ENCODE measurements around the gene TCERG1L.

TCERG1L gene

DNA sequence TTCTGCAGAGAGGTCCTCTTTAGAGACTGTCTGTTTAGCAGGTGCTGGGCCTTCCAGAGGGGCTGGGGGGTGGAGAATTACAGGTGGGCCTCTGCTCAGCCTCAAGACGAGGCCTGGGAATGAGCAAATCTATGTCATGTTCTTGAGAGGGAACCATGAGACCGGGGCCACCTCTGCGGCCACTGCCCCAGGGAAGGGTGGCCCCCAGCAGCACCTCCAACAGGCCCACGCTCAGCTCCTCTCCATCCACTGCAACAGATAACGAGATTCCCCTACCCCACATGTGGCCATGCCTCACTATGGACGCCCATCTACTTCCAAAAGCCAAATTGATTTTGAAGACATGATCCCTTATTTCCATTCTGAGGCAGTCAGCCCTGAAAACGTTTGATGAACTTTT, 176.9 kb downstream of the TCERG1L start:
- no peak overlapping the region for H3K4me3 ChIP-seq (ENCODE audit: low read depth, low read length)
- DNase-seq: no peak
- no peaks in the 10 kb centered on the region for H3K9me3 ChIP-seq (ENCODE audit: severe bottlenecking)
- no peaks in the 10 kb centered on the region for H3K27me3 ChIP-seq (ENCODE audit: insufficient read depth, low read depth, severe bottlenecking)
- H3K36me3 ChIP-seq: no peaks in the 10 kb centered on the region
- no peak overlapping the region for H3K27ac ChIP-seq
- TF ChIP-seq, protein P1, sequence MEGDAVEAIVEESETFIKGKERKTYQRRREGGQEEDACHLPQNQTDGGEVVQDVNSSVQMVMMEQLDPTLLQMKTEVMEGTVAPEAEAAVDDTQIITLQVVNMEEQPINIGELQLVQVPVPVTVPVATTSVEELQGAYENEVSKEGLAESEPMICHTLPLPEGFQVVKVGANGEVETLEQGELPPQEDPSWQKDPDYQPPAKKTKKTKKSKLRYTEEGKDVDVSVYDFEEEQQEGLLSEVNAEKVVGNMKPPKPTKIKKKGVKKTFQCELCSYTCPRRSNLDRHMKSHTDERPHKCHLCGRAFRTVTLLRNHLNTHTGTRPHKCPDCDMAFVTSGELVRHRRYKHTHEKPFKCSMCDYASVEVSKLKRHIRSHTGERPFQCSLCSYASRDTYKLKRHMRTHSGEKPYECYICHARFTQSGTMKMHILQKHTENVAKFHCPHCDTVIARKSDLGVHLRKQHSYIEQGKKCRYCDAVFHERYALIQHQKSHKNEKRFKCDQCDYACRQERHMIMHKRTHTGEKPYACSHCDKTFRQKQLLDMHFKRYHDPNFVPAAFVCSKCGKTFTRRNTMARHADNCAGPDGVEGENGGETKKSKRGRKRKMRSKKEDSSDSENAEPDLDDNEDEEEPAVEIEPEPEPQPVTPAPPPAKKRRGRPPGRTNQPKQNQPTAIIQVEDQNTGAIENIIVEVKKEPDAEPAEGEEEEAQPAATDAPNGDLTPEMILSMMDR (IDR thresholded peaks at IDR 0.05; ENCODE audit: low read depth, low read length): no peak

DNA sequence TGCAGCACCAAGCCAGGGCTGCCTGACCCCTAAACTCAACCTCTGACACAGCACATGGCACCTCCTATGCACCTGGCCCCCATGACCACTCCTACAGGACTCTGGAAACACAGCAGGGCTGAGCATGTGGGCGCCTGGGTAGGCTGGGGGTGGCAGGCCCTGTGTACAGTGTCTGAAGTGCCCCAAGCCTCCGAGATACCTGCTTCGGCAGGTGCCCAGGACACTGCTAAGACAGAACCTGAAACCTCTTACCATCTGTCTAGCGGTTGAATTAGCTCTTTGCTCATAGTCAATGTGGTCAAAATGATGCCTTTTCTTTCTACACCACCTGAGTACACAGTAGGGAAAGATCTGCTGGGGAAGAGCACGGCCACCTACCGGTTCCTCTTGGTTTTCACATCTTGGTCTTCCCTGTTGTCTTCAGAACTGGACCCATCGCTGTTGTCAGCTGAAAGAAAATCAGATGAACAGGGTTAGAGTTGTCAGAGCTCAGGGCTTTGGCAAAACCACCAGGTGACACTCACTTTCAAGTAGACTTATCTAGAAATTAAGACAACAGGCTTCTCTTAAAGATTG, 177.4 kb downstream of the TCERG1L start:
- Histone ChIP-seq H3K36me3 (no peaks in the 10 kb centered on the region), H3K27me3 (ENCODE audit: insufficient read depth, low read depth, severe bottlenecking) (no peaks in the 10 kb centered on the region), H3K9me3 (ENCODE audit: severe bottlenecking) (no peaks in the 10 kb centered on the region), H3K4me3 (ENCODE audit: low read depth, low read length) (no peak overlapping the region), H3K27ac (no peak overlapping the region)
- DNase-seq: no peak
- TF ChIP-seq, protein P1 (IDR thresholded peaks at IDR 0.05; ENCODE audit: low read depth, low read length): no peak

DNA sequence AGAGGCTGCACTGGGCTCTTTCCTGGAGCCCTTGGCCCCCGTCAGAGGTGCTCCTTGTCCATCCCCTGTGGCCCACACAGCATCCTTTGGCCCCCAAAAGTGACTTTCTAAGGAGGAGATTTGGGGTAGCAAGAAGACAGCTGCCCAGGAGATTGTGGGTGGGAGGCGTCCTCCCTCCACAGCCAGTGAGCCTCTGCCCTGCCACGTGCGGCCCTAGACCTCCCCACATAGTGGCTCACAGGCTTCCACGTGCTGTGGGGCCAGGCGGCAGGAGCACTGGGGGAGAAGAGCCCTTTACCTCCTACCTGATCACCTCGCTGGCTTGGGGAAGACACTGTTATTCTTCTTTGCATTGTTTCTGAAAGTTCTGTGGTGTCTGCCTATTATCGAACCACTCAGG, 178.8 kb downstream of the TCERG1L start:
- DNase-seq: no peak
- H3K27me3 ChIP-seq (ENCODE audit: insufficient read depth, low read depth, severe bottlenecking): no peaks in the 10 kb centered on the region
- no peak overlapping the region for H3K4me3 ChIP-seq (ENCODE audit: low read depth, low read length)
- no peaks in the 10 kb centered on the region for H3K36me3 ChIP-seq
- H3K27ac ChIP-seq: no peak overlapping the region
- TF ChIP-seq, protein P1 (IDR thresholded peaks at IDR 0.05; ENCODE audit: low read depth, low read length): no peak
- H3K9me3 ChIP-seq (ENCODE audit: severe bottlenecking): no peaks in the 10 kb centered on the region

DNA sequence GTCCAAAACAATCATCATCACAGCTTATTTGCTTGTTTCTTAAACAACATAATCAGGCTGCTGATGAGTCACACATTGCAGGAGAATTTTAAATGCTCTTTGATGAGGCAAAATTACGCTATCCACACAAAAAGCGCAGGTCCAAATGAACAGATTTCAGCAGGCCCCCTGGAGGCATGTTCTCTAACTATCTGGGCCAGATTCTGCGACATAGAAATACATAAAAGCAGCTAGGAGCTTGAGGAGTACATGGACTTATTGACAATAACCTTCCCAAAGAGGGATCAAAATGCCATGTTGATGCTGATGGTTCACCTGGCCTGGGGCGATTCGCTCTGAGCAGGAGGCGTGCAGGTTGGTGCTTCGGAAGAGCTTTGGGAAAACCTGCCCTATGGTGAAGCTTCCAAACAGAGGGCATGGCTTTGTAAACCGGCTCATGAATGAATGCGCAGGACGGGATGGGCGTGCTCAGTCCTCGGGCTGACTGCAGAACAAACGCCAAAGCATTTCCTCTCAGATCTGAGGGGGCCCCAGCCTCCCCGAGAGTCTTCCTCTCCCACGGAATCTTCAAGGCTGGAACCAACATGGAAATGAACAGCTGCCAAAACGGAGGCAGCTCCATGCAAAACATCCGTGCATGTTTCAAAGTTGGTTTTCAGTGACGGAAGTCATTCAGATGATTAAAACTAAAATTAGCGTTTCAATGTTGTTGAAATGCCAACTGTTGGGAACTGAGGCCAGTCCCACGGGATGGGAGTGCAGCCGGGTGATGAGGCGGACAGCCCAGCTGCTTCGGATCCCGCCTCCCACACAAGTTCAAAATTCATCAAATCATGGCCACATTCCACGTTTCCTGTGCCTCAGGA, 179.6 kb downstream of the TCERG1L start:
- H3K4me3 ChIP-seq (ENCODE audit: low read depth, low read length): no peak overlapping the region
- DNase-seq: no peak
- no peaks in the 10 kb centered on the region for H3K27me3 ChIP-seq (ENCODE audit: insufficient read depth, low read depth, severe bottlenecking)
- no peak overlapping the region for H3K27ac ChIP-seq
- TF ChIP-seq, protein P1 (IDR thresholded peaks at IDR 0.05; ENCODE audit: low read depth, low read length): no peak
- H3K36me3 ChIP-seq: no peaks in the 10 kb centered on the region
- no peaks in the 10 kb centered on the region for H3K9me3 ChIP-seq (ENCODE audit: severe bottlenecking)

DNA sequence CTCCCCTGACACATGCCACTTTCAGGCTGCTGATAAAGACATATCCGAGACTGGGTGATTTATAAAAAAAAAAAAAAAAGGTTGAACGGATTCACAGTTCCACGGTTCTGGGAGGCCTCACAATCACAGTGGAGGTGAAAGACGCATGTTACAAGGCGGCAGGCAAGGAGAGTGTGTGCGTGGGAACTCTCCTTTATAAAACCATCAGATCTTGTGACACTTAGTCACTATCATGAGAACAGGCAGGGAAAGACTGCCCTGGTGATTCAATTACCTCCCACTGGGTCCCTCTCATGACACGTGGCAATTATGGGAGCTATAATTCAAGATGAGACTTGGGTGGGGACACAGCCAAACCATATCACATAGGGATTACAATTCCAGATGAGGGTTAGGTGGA, 181.5 kb downstream of the TCERG1L start:
- no peak for DNase-seq
- no peaks in the 10 kb centered on the region for H3K36me3 ChIP-seq
- no peak overlapping the region for H3K27ac ChIP-seq
- no peak overlapping the region for H3K4me3 ChIP-seq (ENCODE audit: low read depth, low read length)
- no peaks in the 10 kb centered on the region for H3K27me3 ChIP-seq (ENCODE audit: insufficient read depth, low read depth, severe bottlenecking)
- H3K9me3 ChIP-seq (ENCODE audit: severe bottlenecking): no peaks in the 10 kb centered on the region
- TF ChIP-seq, protein P1 (IDR thresholded peaks at IDR 0.05; ENCODE audit: low read depth, low read length): no peak

All from WERI-Rb-1 (cell line).